Lung (tissue), 12 donors: ENCODE results near the gene SLC4A1. TPM values are rescaled to one million over a fixed set of nuclear protein-coding genes. Genes with fewer than 3 reads are reported as not detected.

Source experiments
- ATAC-seq: fragments of 200-7000 bp; cut with Tn5 transposase; one replicate; pipeline ENCODE4 v1.9.1; 2020; ENCODE audit warnings: moderate number of reproducible peaks; ENCODE audit not compliant: insufficient read depth, low FRiP score
- DNase-seq, 3 donors: peaks; one replicate each; pipeline ENCODE4 v3.0.0-alpha.2; 2013 to 2017
- H3K27ac ChIP-seq, 2 donors: one replicate each; pipeline ENCODE4 v1.5.1; 2013; ENCODE audit warnings: mild to moderate bottlenecking in 2 of 2, moderate library complexity in 2 of 2, control low read depth in 1 of 2, inconsistent platforms in 1 of 2, low read depth in 1 of 2, low read length in 1 of 2
- H3K27me3 ChIP-seq, 3 donors: one replicate each; pipeline ENCODE4 v1.5.1; 2013; ENCODE audit warnings: low read length in 2 of 3; ENCODE audit not compliant: control insufficient read depth in 3 of 3, insufficient read depth in 3 of 3
- H3K36me3 ChIP-seq, 4 donors: one replicate each; pipeline ENCODE4 v1.5.1; 2013; ENCODE audit warnings: low read length in 4 of 4, mild to moderate bottlenecking in 1 of 4, moderate library complexity in 1 of 4; ENCODE audit not compliant: control insufficient read depth in 4 of 4, insufficient read depth in 4 of 4
- H3K4me1 ChIP-seq, 5 donors: one replicate each; pipeline ENCODE4 v1.5.1; 2013; ENCODE audit warnings: low read length in 5 of 5, mild to moderate bottlenecking in 2 of 5, moderate library complexity in 1 of 5; ENCODE audit not compliant: control insufficient read depth in 5 of 5, insufficient read depth in 5 of 5
- H3K4me3 ChIP-seq: one replicate; pipeline ENCODE4 v1.5.1; 2013; ENCODE audit warnings: mild to moderate bottlenecking, control low read depth, moderate library complexity
- H3K9ac ChIP-seq, 2 donors: one replicate each; pipeline ENCODE4 v1.5.1; 2013; ENCODE audit warnings: low read length in 2 of 2, control low read depth in 1 of 2; ENCODE audit not compliant: insufficient read depth in 1 of 2
- H3K9me3 ChIP-seq, 4 donors: one replicate each; pipeline ENCODE4 v1.5.1; 2013; ENCODE audit warnings: low read length in 3 of 4, mild to moderate bottlenecking in 1 of 4, moderate library complexity in 1 of 4; ENCODE audit not compliant: control insufficient read depth in 4 of 4, insufficient read depth in 3 of 4
- CTCF ChIP-seq: IDR thresholded peaks from 2 replicates; pipeline ENCODE4 v1.5.1; 2012; ENCODE audit warnings: mild to moderate bottlenecking; ENCODE audit errors: control extremely low read depth, extremely low read depth
- WGBS, 2 donors: extraction: QIAGEN DNeasy Blood & Tissue Kit; methylation state at CpG; one replicate each; pipeline ENCODE4 v1.1.7; 2013; 5-methylcytosine and 5-hydroxymethylcytosine counted together
- polyA plus RNA-seq, 2 donors: library from polyadenylated mRNA; stranded (reverse); fragments of 200-250 nt; gene quantifications; one replicate each; pipeline ENCODE4 v1.2.1, GENCODE V29; 2013
- total RNA-seq, 2 donors: library from RNA; depleted of rRNA in 1 of 2; stranded (reverse); fragments of >200 nt in 1 of 2; gene quantifications; one replicate each; pipeline ENCODE4 v1.2.1, GENCODE V29; 2014 to 2021
- donor health status: control.
- donor health status: control.
- donor health status: Bipolar disorder and iron deficiency.
- donor health status: healthy.
- donor health status: DM: yes; HTN: yes; CAD: no.

SLC4A1 gene
- total and polyA plus RNA-seq, 4 donors: 0.10 to 40.9 (median 0.77) TPM

- WGBS, 2 donors: 95% methylated on average over 29 to 30 of the region's 30 CpGs
- peaks cover 17 to 84% (median 61%) of the 10 kb centered on the region in 4 donors for H3K36me3 ChIP-seq
- H3K9me3 ChIP-seq: peaks cover 0 to 2% (median 0%) of the 10 kb centered on the region in 4 donors
- no peaks in the 10 kb centered on the region for H3K27me3 ChIP-seq
- H3K4me3 ChIP-seq: no peak overlapping the region
- H3K9ac ChIP-seq: no peak overlapping the region
- peaks cover 0 to 7% (median 0%) of the 10 kb centered on the region in 5 donors for H3K4me1 ChIP-seq
- DNase-seq (no peak), ATAC-seq (no peak)
- no peak for TF ChIP-seq CTCF
- no peak overlapping the region for H3K27ac ChIP-seq
Observed at GRCh38 chr17:44211281-44212265, 56.4 kb downstream of the SLC4A1 start.

- H3K9ac ChIP-seq: no peak overlapping the region
- peak; percentile 98 for ATAC-seq
- peaks cover 0 to 8% (median 0%) of the 10 kb centered on the region in 5 donors for H3K4me1 ChIP-seq
- no peaks in the 10 kb centered on the region for H3K27me3 ChIP-seq
- H3K4me3 ChIP-seq: no peak overlapping the region
- peaks cover 0 to 2% (median 0%) of the 10 kb centered on the region in 4 donors for H3K9me3 ChIP-seq
- WGBS, 2 donors: 30 to 34% methylated on average over 55 to 64 of the region's 64 CpGs
- peak overlapping the region in 1 of 2 donors; percentile 28 for H3K27ac ChIP-seq
- peak; percentile 84 to 91 (median 88) for DNase-seq
- peak; percentile 98 for TF ChIP-seq CTCF
- H3K36me3 ChIP-seq: peaks cover 17 to 78% (median 52%) of the 10 kb centered on the region in 4 donors
Observed at GRCh38 chr17:44210342-44211192, 57.4 kb downstream of the SLC4A1 start.

GRCh38 chr17:44209786-44210341, 58.1 kb downstream of the SLC4A1 start:
- no peak for ATAC-seq
- H3K4me1 ChIP-seq: peaks cover 0 to 10% (median 0%) of the 10 kb centered on the region in 5 donors
- peaks cover 14 to 71% (median 45%) of the 10 kb centered on the region in 4 donors for H3K36me3 ChIP-seq
- no peak overlapping the region for H3K4me3 ChIP-seq
- 68 to 71% methylated on average over 11 of the region's 11 CpGs for WGBS, 2 donors
- peak in 1 of 3 donors; percentile 6 for DNase-seq
- H3K27me3 ChIP-seq: no peaks in the 10 kb centered on the region
- no peak overlapping the region for H3K27ac ChIP-seq
- peaks cover 0 to 2% (median 0%) of the 10 kb centered on the region in 4 donors for H3K9me3 ChIP-seq
- H3K9ac ChIP-seq: no peak overlapping the region
- no peak for TF ChIP-seq CTCF
